ENCODE measurements around the gene MAGI2.

The MAGI2 gene

GRCh38 chr7:78149787-78150186 is 1303.7 kb downstream of the MAGI2 start:
- no peak for DNase-seq

- no peak for DNase-seq
Observed at GRCh38 chr7:78148166-78148894, 1305.1 kb downstream of the MAGI2 start.

- no peak for DNase-seq
Observed at GRCh38 chr7:78146546-78146945, 1306.9 kb downstream of the MAGI2 start.

- DNase-seq = no peak
Observed at GRCh38 chr7:78143661-78144060, 1309.8 kb downstream of the MAGI2 start.

GRCh38 chr7:78141522-78142281 is 1311.8 kb downstream of the MAGI2 start:
- no peak for DNase-seq

GRCh38 chr7:78140109-78140508 is 1313.4 kb downstream of the MAGI2 start:
- DNase-seq = no peak

- no peak for DNase-seq
Observed at GRCh38 chr7:78139335-78139734, 1314.1 kb downstream of the MAGI2 start.

- DNase-seq = no peak
Observed at GRCh38 chr7:78134774-78135173, 1318.7 kb downstream of the MAGI2 start.

GRCh38 chr7:78134256-78134655 is 1319.2 kb downstream of the MAGI2 start:
- no peak for DNase-seq

- DNase-seq = no peak
Observed at GRCh38 chr7:78130446-78131215, 1322.8 kb downstream of the MAGI2 start.

GRCh38 chr7:78129865-78130264 is 1323.6 kb downstream of the MAGI2 start:
- DNase-seq = no peak

GRCh38 chr7:78127009-78127408 is 1326.5 kb downstream of the MAGI2 start:
- no peak for DNase-seq

GRCh38 chr7:78125884-78126283 is 1327.6 kb downstream of the MAGI2 start:
- no peak for DNase-seq

GRCh38 chr7:78124216-78124615 is 1329.3 kb downstream of the MAGI2 start:
- DNase-seq = no peak

- DNase-seq = no peak
Observed at GRCh38 chr7:78121888-78122287, 1331.6 kb downstream of the MAGI2 start.

GRCh38 chr7:78118470-78118869 is 1335.0 kb downstream of the MAGI2 start:
- no peak for DNase-seq

GRCh38 chr7:78115876-78116275 is 1337.6 kb downstream of the MAGI2 start:
- no peak for DNase-seq

- no peak for DNase-seq
Observed at GRCh38 chr7:78114993-78115392, 1338.5 kb downstream of the MAGI2 start.

- DNase-seq = no peak
Observed at GRCh38 chr7:78112488-78112887, 1341.0 kb downstream of the MAGI2 start.

GRCh38 chr7:78111386-78111785 is 1342.1 kb downstream of the MAGI2 start:
- DNase-seq = no peak

GRCh38 chr7:78103475-78103874 is 1350.0 kb downstream of the MAGI2 start:
- DNase-seq = no peak

- DNase-seq = no peak
Observed at GRCh38 chr7:78101076-78101475, 1352.4 kb downstream of the MAGI2 start.

- DNase-seq = no peak
Observed at GRCh38 chr7:78099715-78100394, 1353.6 kb downstream of the MAGI2 start.
